DND-41 (cell line): Measurements from ENCODE around the gene TGFB1I1.

Source experiments
- ATAC-seq: fragments of 200-7000 bp; cut with Tn5 transposase; 3 replicates; pipeline ENCODE4 v1.9.1; 2021; ENCODE audit warnings: low read depth; ENCODE audit not compliant: insufficient read depth
- DNase-seq: peaks from one replicate; pipeline ENCODE4 v3.0.0-alpha.2; 2020
- H2AFZ ChIP-seq: 2 replicates; pipeline ENCODE4 v1.6.0; 2012; ENCODE audit warnings: low read depth, low read length
- H3K27ac ChIP-seq: 2 replicates; pipeline ENCODE4 v1.5.1; 2012; ENCODE audit warnings: low read length, inconsistent platforms
- H3K27me3 ChIP-seq: fragments of 200-600 bp; sonication (generic); 2 replicates; pipeline ENCODE4 v1.6.0; 2012; ENCODE audit warnings: low read length, mild to moderate bottlenecking, inconsistent platforms; ENCODE audit not compliant: insufficient read depth, poor library complexity
- H3K36me3 ChIP-seq: 2 replicates; pipeline ENCODE4 v1.5.1; 2012; ENCODE audit warnings: low read length, inconsistent platforms; ENCODE audit not compliant: insufficient read depth
- H3K4me1 ChIP-seq: 2 replicates; pipeline ENCODE4 v1.5.1; 2012; ENCODE audit warnings: mild to moderate bottlenecking, low read length; ENCODE audit not compliant: insufficient read depth
- H3K4me2 ChIP-seq: 2 replicates; pipeline ENCODE4 v1.6.0; 2012; ENCODE audit warnings: mild to moderate bottlenecking, moderate library complexity, low read length, inconsistent platforms; ENCODE audit not compliant: insufficient read depth
- H3K4me3 ChIP-seq, 2 experiments: fragments of 200-600 bp in 1 of 2; shearing (Covaris generic) in 1 of 2; 2 replicates each; pipeline ENCODE4 v1.5.1; 2012 to 2016; ENCODE audit warnings: inconsistent platforms in 2 of 2, low read length in 2 of 2, mild to moderate bottlenecking in 2 of 2, low read depth in 1 of 2, moderate library complexity in 1 of 2
- H3K79me2 ChIP-seq: 2 replicates; pipeline ENCODE4 v1.6.0; 2012; ENCODE audit warnings: low read length, inconsistent platforms; ENCODE audit not compliant: insufficient read depth
- H3K9ac ChIP-seq: 2 replicates; pipeline ENCODE4 v1.6.0; 2012; ENCODE audit warnings: low read depth, mild to moderate bottlenecking, inconsistent platforms, low read length, moderate library complexity
- H3K9me3 ChIP-seq: 2 replicates; pipeline ENCODE4 v1.5.1; 2012; ENCODE audit warnings: low read length, moderate library complexity, mild to moderate bottlenecking, inconsistent platforms; ENCODE audit not compliant: insufficient read depth, severe bottlenecking
- H4K20me1 ChIP-seq: 2 replicates; pipeline ENCODE4 v1.6.0; 2012; ENCODE audit warnings: low read length; ENCODE audit not compliant: insufficient read depth
- EZH2 ChIP-seq: IDR thresholded peaks from 3 replicates; pipeline ENCODE4 v1.6.1; 2012; ENCODE audit warnings: borderline replicate concordance, low read depth, mild to moderate bottlenecking, moderate library complexity, low read length, inconsistent platforms; ENCODE audit not compliant: severe bottlenecking
- TF ChIP-seq, protein P1 (sequence below): IDR thresholded peaks from 2 replicates; pipeline ENCODE4 v1.5.1; 2012; ENCODE audit warnings: borderline replicate concordance, low read length, moderate library complexity, mild to moderate bottlenecking; ENCODE audit not compliant: poor library complexity, severe bottlenecking; ENCODE audit errors: extremely low read depth

The TGFB1I1 gene

DNA sequence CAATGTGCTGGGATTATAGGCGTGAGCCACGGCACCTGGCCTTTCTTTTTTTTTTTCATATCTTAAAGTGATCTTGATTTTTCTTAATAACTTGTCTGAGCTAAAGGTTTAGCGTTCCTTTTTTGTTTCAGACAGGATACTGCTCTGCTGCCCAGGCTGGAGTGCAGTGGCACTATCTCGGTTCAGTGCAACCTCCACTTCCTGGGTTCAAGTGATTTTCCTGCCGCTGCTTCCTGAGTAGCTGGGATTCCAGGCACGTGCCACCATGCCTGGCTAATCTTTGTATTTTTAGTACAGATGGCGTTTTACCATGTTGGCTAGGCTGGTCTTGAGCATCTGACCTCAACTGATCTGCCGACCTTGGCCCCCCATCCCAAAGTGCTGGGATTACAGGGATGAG lies 32.2 kb downstream of the TGFB1I1 start:
- Histone ChIP-seq H2AFZ (no peak overlapping the region), H3K27me3 (no peaks in the 10 kb centered on the region), H3K4me1 (peaks cover 25% of the 10 kb centered on the region), H3K9me3 (no peaks in the 10 kb centered on the region), H3K4me3 (no peak overlapping the region), H3K27ac (no peak overlapping the region), H3K79me2 (peaks cover 31% of the 10 kb centered on the region), H4K20me1 (no peaks in the 10 kb centered on the region), H3K4me2 (no peak overlapping the region), H3K36me3 (peaks cover 37% of the 10 kb centered on the region), H3K9ac (no peak overlapping the region)
- no peak for ATAC-seq
- DNase-seq: no peak
- TF ChIP-seq EZH2: no peak
- TF ChIP-seq, protein P1, sequence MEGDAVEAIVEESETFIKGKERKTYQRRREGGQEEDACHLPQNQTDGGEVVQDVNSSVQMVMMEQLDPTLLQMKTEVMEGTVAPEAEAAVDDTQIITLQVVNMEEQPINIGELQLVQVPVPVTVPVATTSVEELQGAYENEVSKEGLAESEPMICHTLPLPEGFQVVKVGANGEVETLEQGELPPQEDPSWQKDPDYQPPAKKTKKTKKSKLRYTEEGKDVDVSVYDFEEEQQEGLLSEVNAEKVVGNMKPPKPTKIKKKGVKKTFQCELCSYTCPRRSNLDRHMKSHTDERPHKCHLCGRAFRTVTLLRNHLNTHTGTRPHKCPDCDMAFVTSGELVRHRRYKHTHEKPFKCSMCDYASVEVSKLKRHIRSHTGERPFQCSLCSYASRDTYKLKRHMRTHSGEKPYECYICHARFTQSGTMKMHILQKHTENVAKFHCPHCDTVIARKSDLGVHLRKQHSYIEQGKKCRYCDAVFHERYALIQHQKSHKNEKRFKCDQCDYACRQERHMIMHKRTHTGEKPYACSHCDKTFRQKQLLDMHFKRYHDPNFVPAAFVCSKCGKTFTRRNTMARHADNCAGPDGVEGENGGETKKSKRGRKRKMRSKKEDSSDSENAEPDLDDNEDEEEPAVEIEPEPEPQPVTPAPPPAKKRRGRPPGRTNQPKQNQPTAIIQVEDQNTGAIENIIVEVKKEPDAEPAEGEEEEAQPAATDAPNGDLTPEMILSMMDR: no peak

DNA sequence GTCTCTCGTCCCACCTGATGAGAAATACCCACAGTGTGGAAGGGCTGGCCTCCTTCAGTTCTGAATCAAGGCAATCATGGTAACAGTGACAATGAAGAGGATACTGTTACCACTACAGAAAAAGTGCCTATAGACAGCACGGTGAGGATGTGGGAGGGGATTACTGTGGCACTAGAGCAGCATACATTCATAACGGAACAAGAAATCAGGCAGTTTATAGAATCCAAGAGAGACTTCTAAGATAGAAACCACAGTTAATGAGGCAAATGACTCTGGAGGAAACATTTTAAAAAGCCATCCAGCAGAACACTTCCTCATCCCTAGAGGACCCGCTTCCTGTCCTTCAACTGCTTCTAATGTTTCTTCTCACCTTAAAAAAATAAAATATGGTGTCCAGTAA lies 33.5 kb downstream of the TGFB1I1 start:
- H3K27ac ChIP-seq: no peak overlapping the region
- ATAC-seq: no peak
- no peak overlapping the region for H3K9ac ChIP-seq

DNA sequence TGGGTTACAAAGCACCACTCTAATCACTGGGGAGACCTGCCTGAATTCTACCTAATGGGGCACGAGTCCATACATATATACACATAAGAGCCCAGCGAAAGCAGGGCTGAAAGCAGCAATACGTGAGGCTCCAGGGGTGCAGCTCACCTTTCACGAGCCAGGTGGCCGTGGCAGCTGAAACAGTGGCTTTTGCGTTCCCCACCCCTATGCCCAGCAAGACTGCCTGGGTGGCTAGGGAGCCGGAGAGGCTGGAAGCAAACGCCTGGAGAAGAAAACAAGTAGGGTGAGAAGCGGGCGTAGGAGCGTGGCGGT lies 35.6 kb downstream of the TGFB1I1 start:
- H3K79me2 ChIP-seq: peaks cover 32% of the 10 kb centered on the region
- H3K4me3 ChIP-seq: peak overlapping the region; percentile 88 to 89; a peak in 3 of 4 replicates
- H3K27ac ChIP-seq: peak overlapping the region; percentile 88
- peak overlapping the region; percentile 92 for H3K4me2 ChIP-seq
- H3K36me3 ChIP-seq: peaks cover 22% of the 10 kb centered on the region
- no peak for DNase-seq
- H3K9me3 ChIP-seq: no peaks in the 10 kb centered on the region
- peak overlapping the region; percentile 72 for H2AFZ ChIP-seq
- no peaks in the 10 kb centered on the region for H4K20me1 ChIP-seq
- no peak; the same call in 1 of the 3 replicates for ATAC-seq
- H3K4me1 ChIP-seq: peaks cover 34% of the 10 kb centered on the region
- H3K27me3 ChIP-seq: no peaks in the 10 kb centered on the region
- TF ChIP-seq, protein P1: no peak
- TF ChIP-seq EZH2: no peak
- peak overlapping the region; percentile 85 for H3K9ac ChIP-seq

More for the DNA sequence above, 33.5 kb downstream of the TGFB1I1 start:
- H3K79me2 ChIP-seq: peaks cover 32% of the 10 kb centered on the region
- no peak overlapping the region for H3K4me3 ChIP-seq
- H3K4me2 ChIP-seq: peak overlapping the region; percentile 92; the same call in 1 of the 2 replicates
- no peaks in the 10 kb centered on the region for H3K9me3 ChIP-seq
- no peaks in the 10 kb centered on the region for H4K20me1 ChIP-seq
- no peak for DNase-seq
- no peaks in the 10 kb centered on the region for H3K27me3 ChIP-seq
- no peak for TF ChIP-seq EZH2
- TF ChIP-seq, protein P1: no peak
- H3K36me3 ChIP-seq: peaks cover 24% of the 10 kb centered on the region
- peaks cover 34% of the 10 kb centered on the region for H3K4me1 ChIP-seq
- H2AFZ ChIP-seq: no peak overlapping the region
